ENCODE results near the gene APPL1. TPM values are rescaled to one million over a fixed set of nuclear protein-coding genes. Genes with fewer than 3 reads are reported as not detected.
"Not testable (repeated sequence)": the region's sequence is repeated elsewhere in the genome, so short reads cannot be mapped to it uniquely, and the experiment has no call there.

The APPL1 gene
- polyA plus RNA-seq, 3 donors from 2014 or later: 19.1 to 57.9 (median 43.2) TPM

DNA sequence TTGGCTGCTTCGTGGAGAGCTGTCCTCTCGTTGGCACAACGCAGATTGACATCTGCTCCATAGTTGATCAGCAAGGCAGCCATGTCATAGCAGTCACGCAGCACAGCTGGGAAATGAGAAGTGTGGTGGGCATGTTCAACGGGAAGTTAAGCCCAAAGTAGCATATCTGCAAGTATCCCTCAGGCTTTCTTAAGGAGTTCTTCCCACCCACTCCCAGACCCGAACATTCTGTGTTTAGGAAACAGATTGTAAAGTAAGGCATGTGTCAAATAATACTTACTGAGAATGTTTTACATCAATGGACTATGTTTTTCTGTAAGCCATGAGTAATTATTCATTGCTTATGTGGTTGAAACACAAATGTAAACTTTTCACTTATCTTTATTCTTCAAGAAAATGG is 55.8 kb downstream of the APPL1 start:
- H3K36me3 Mint-ChIP-seq: no peaks in the 10 kb centered on the region
- H3K27ac Mint-ChIP-seq: no peak overlapping the region
- no peaks in the 10 kb centered on the region for H3K9me3 Mint-ChIP-seq
- H3K4me1 Mint-ChIP-seq: no peaks in the 10 kb centered on the region
- H3K27me3 Mint-ChIP-seq (ENCODE audit: low read depth in 3 of 3): peaks cover 0 to 6% (median 5%) of the 10 kb centered on the region in 3 donors
- no peak for DNase-seq
- H3K4me3 Mint-ChIP-seq: no peak overlapping the region

- Mint-ChIP-seq H3K4me1 (no peaks in the 10 kb centered on the region), H3K4me3 (no peak overlapping the region), H3K27ac (no peak overlapping the region), H3K36me3 (no peaks in the 10 kb centered on the region), H3K27me3 (ENCODE audit: low read depth in 3 of 3) (peaks cover 2 to 15% (median 3%) of the 10 kb centered on the region in 3 donors), H3K9me3 (no peaks in the 10 kb centered on the region)
- DNase-seq: no peak
Observed at GRCh38 chr3:57287205-57287604, 59.7 kb downstream of the APPL1 start.

GRCh38 chr3:57288403-57288802 is 60.9 kb downstream of the APPL1 start:
- no peak for DNase-seq
- Mint-ChIP-seq H3K4me3 (no peak overlapping the region), H3K27ac (no peak overlapping the region), H3K27me3 (ENCODE audit: low read depth in 3 of 3) (peaks cover 2 to 15% (median 3%) of the 10 kb centered on the region in 3 donors), H3K36me3 (no peaks in the 10 kb centered on the region), H3K4me1 (no peaks in the 10 kb centered on the region), H3K9me3 (no peaks in the 10 kb centered on the region)

- Mint-ChIP-seq H3K27me3 (ENCODE audit: low read depth in 3 of 3) (peaks cover 2 to 11% (median 3%) of the 10 kb centered on the region in 3 donors), H3K27ac (no peak within 1 kb of the TSS), H3K36me3 (no peaks in the 10 kb centered on the region), H3K9me3 (no peaks in the 10 kb centered on the region), H3K4me1 (no peaks in the 10 kb centered on the region), H3K4me3 (no peak within 1 kb of the TSS)
- no peak for DNase-seq
Observed at GRCh38 chr3:57292159-57292896, 64.8 kb downstream of the APPL1 start, which contains the start of gene ASB14. ASB14 (minus strand) TSS chr3:57292685; CDS start chr3:57292033, 652 bp downstream.

GRCh38 chr3:57292897-57293526 is 65.5 kb downstream of the APPL1 start:
- H3K27ac Mint-ChIP-seq: no peak overlapping the region
- DNase-seq: no peak

DNA sequence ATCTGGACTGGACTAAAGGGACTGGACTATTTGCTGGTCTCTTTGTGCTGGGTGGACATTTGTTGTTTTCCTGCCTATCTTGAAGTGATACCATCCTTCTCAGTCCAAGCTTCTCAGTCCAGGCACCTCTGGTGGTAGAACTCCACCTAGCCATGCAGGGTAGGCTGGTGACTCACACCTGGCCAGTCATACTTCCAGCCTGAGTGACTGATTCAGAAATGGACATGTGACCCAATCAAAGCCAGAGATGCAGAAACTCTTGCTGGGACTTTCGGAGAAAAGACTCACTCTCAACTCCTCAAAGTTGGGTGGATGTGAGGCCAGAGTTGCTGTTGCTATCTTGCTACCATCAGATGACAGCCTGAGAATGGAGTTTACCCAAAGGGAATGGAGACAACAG is 70.5 kb downstream of the APPL1 start:
- H3K36me3 Mint-ChIP-seq: no peaks in the 10 kb centered on the region
- no peaks in the 10 kb centered on the region for H3K9me3 Mint-ChIP-seq
- no peak for DNase-seq
- H3K4me3 Mint-ChIP-seq: no peak overlapping the region
- H3K4me1 Mint-ChIP-seq: no peaks in the 10 kb centered on the region
- H3K27me3 Mint-ChIP-seq (ENCODE audit: low read depth in 3 of 3): peaks cover 3 to 5% (median 3%) of the 10 kb centered on the region in 3 donors
- no peak overlapping the region for H3K27ac Mint-ChIP-seq

More at GRCh38 chr3:57292897-57293526, 65.5 kb downstream of the APPL1 start:
- H3K27me3 Mint-ChIP-seq (ENCODE audit: low read depth in 3 of 3): peaks cover 2 to 11% (median 5%) of the 10 kb centered on the region in 3 donors
- no peaks in the 10 kb centered on the region for H3K9me3 Mint-ChIP-seq
- H3K36me3 Mint-ChIP-seq: no peaks in the 10 kb centered on the region
- H3K4me3 Mint-ChIP-seq: no peak overlapping the region
- H3K4me1 Mint-ChIP-seq: no peaks in the 10 kb centered on the region

DNA sequence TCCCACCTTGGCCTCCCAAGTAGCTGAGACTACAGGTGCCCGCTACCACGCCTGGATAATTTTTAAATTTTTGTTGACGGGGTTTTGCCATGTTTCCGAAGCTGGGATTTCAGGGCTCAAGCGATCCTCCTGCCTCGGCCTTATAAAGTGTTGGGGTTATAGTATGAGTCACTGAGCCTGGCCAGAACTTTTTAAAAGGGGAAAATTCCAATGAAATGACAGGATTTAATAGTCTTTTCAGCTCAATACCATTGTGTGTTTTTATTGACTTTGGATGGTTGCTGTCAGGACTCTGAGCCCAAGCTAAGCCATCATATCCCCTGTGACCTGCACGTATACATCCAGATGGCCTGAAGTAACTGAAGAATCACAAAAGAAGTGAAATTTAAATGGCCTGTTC is 76.0 kb downstream of the APPL1 start:
- not testable (repeated sequence) for DNase-seq, H3K9me3 Mint-ChIP-seq, H3K27ac Mint-ChIP-seq, H3K4me3 Mint-ChIP-seq, H3K4me1 Mint-ChIP-seq, H3K36me3 Mint-ChIP-seq
- peaks cover 0 to 13% (median 2%) of the 10 kb centered on the region in 3 donors for H3K27me3 Mint-ChIP-seq (ENCODE audit: low read depth in 3 of 3)

DNA sequence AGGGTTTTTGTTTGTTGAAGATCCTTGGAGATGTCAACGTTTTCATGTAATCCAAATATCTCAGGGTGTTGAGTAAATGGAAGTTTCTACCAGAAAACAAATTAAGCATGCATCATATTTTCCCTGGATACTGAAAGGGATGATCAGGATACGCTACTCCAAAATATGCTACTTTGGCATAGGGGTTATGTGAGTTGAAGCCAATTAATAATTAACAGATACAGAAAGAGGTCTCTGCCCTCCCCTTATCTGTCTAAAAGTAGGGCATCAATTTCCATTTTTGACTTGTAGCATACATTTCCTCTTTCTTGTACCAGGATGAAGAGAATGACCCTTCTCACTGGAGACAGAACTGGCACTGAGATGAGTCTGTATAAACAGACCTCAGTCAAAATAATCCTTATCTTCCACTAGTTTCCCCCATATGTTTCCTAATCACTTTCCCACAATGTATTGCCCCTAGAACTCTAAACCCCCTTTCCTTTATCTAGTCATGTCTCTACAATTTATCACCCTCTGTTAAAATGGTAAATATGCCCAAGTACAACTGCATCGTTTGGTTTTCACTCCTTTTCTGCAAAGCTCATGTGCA is 82.3 kb downstream of the APPL1 start:
- peaks cover 0 to 7% (median 4%) of the 10 kb centered on the region in 3 donors for H3K27me3 Mint-ChIP-seq (ENCODE audit: low read depth in 3 of 3)
- no peaks in the 10 kb centered on the region for H3K9me3 Mint-ChIP-seq
- no peaks in the 10 kb centered on the region for H3K4me1 Mint-ChIP-seq
- H3K36me3 Mint-ChIP-seq: no peaks in the 10 kb centered on the region
- DNase-seq: no peak
- no peak overlapping the region for H3K27ac Mint-ChIP-seq
- no peak overlapping the region for H3K4me3 Mint-ChIP-seq

- peaks cover 2 to 19% (median 3%) of the 10 kb centered on the region in 3 donors for H3K27me3 Mint-ChIP-seq (ENCODE audit: low read depth in 3 of 3)
- H3K4me3 Mint-ChIP-seq: no peak overlapping the region
- no peaks in the 10 kb centered on the region for H3K36me3 Mint-ChIP-seq
- DNase-seq: no peak
- peaks cover 0 to 3% (median 0%) of the 10 kb centered on the region in 6 donors for H3K9me3 Mint-ChIP-seq
- H3K4me1 Mint-ChIP-seq: no peaks in the 10 kb centered on the region
- H3K27ac Mint-ChIP-seq: no peak overlapping the region
Observed at GRCh38 chr3:57314204-57314603, 86.7 kb downstream of the APPL1 start.

Other genes with a start within 250 kb of the APPL1 start
- not detected for gene SPATA12, start 167.1 kb upstream of the APPL1 start, polyA plus RNA-seq
- not detected for gene IL17RD, start 62.4 kb upstream of the APPL1 start, polyA plus RNA-seq
- gene HESX1, start 27.8 kb upstream of the APPL1 start, polyA plus RNA-seq: not detected
- gene ASB14, start 65.0 kb downstream of the APPL1 start, polyA plus RNA-seq: under 1 TPM in 1 of 3 donors, not detected in 2; 0.27 TPM